Adrenal gland (tissue), 12 donors: Measurements from ENCODE around the gene PAPSS1. TPM values are rescaled to one million over a fixed set of nuclear protein-coding genes. Genes with fewer than 3 reads are reported as not detected.

Source experiments
- DNase-seq, 7 donors: peaks; one replicate each; pipeline ENCODE4 v3.0.0-alpha.2; 2019 to 2020
- H3K27ac ChIP-seq, 5 donors: fragments of 200-600 bp; sonication (generic) in 4 of 5; 1 replicate in 3 of 5; 2 replicates in 2 of 5; pipeline versions ENCODE4 v1.5.1 to v1.8.0; 2016 to 2020; ENCODE audit warnings: mild to moderate bottlenecking in 1 of 5
- H3K27me3 ChIP-seq: fragments of 200-600 bp; 2 replicates; pipeline ENCODE4 v1.8.0; 2021
- H3K36me3 ChIP-seq, 2 donors: fragments of 200-600 bp; replicated peaks in 1 of 2; 1 replicate in 1 of 2; 2 replicates in 1 of 2; pipeline versions ENCODE4 v1.5.1 to v1.8.0; 2018 to 2022
- H3K4me1 ChIP-seq, 2 donors: fragments of 200-600 bp; replicated peaks in 1 of 2; 1 replicate in 1 of 2; 2 replicates in 1 of 2; pipeline versions ENCODE4 v1.5.1 to v1.8.0; 2018 to 2021
- H3K4me3 ChIP-seq, 4 donors: fragments of 200-600 bp; sonication (generic) in 3 of 4; one replicate each; pipeline ENCODE4 v1.5.1; 2016 to 2018
- H3K9me3 ChIP-seq, 3 donors: fragments of 200-600 bp; sonication (generic) in 1 of 3; replicated peaks in 1 of 3; 1 replicate in 2 of 3; 2 replicates in 1 of 3; pipeline versions ENCODE4 v1.5.1 to v1.8.0; 2016 to 2021
- POLR2A ChIP-seq, 2 donors: fragments of 450-650 bp; IDR thresholded peaks; one replicate each; pipeline ENCODE4 v1.6.1; 2017; ENCODE audit warnings: antibody characterized with exemption in 2 of 2, mild to moderate bottlenecking in 2 of 2, moderate library complexity in 1 of 2
- WGBS, 4 donors: extraction: QIAGEN DNeasy Blood & Tissue Kit in 2 of 4; methylation state at CpG; one replicate each; pipeline versions ENCODE4 v1.1.5 to v1.1.7; 2013 to 2017; 5-methylcytosine and 5-hydroxymethylcytosine counted together
- intact Hi-C, 2 donors: fragments of 100-400 bp; cut with DNase I; formaldehyde crosslinking; loops; one replicate each; pipeline versions ENCODE4 v1.14.1 to v1.15.0; 2022 to 2023
- polyA plus RNA-seq, 3 donors: library from polyadenylated mRNA; stranded (reverse); fragments of 200-250 nt in 2 of 3; fragments of 350-450 nt in 1 of 3; fragmentation: Illumina TruSeq in 1 of 3; extraction: RNeasy Lipid Tissue Mini Kit (QIAGEN cat#74804) in 1 of 3; gene quantifications; one replicate each; pipeline ENCODE4 v1.2.3, GENCODE V29; 2013 to 2014
- total RNA-seq, 9 donors: library from RNA; depleted of rRNA in 4 of 9; stranded (reverse); fragments of >200 nt in 4 of 9; fragments of 120-200 nt in 1 of 9; fragmentation: NEBNext Ultra II Directional in 1 of 9; extraction: Animal tissue kit (Norgen Biotek cat#: 25700) in 1 of 9; gene quantifications; one replicate each; pipeline versions ENCODE4 v1.1.0 to v1.2.4, GENCODE V29; 2013 to 2023
- TF ChIP-seq, protein P1 (sequence below), 6 experiments: fragments of 450-650 bp in 4 of 6; fragments of 200-600 bp in 2 of 6; sonication (generic) in 1 of 6; IDR thresholded peaks; 1 replicate in 5 of 6; 2 replicates in 1 of 6; pipeline versions ENCODE4 v1.5.1 to v1.8.0; 2016 to 2021; ENCODE audit warnings: antibody characterized with exemption in 6 of 6, mild to moderate bottlenecking in 2 of 6, moderate library complexity in 1 of 6
- donor health status: healthy with polysubstance abuse.
- donor health status: Bipolar disorder and iron deficiency.
- donor health status: DM: yes; HTN: yes; CAD: no.
- donor health status: DM: no; HTN: no; CAD: no.
- donor health status: DM: no; HTN: no; CAD: no.
- donor health status: DM: yes; HTN: yes; CAD: no.

PAPSS1 gene
- total and polyA plus RNA-seq, 12 donors = 13.1 to 22.6 (median 17.4) TPM

DNA sequence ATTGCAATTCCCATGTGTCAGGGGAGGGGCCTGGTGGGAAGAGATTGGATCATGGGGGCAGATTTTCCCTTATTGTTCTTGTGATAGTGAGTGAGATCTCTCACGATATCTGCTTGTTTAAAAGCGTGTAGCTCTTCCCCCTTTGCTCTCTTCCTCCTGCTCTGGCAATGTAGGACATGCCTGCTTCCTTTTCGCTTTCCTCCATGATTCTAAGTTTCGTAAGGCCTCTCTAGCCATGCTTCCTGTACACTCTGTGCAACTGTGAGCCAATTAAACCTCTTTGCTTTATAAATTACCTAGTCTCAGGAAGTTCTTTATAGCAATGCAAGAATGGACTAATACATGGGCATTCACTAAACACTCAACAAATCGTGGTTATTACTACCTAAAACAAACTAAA is 37.2 kb upstream of the PAPSS1 start:
- H3K4me3 ChIP-seq = no peak overlapping the region
- H3K36me3 ChIP-seq = no peaks in the 10 kb centered on the region
- 69 to 72% (median 71%) methylated on average over 5 of the region's 5 CpGs for WGBS, 4 donors
- intact Hi-C loops = loop anchor here (2.0 to 5.0 kb wide), 2 partner anchors 150 to 156 kb away; no protein-coding TSS in a partner anchor
- no peak for DNase-seq
- H3K4me1 ChIP-seq = no peaks in the 10 kb centered on the region
- no peaks in the 10 kb centered on the region for H3K9me3 ChIP-seq
- H3K27ac ChIP-seq = no peak overlapping the region
- no peak for TF ChIP-seq POLR2A (IDR thresholded peaks at IDR 0.05)
- TF ChIP-seq, protein P1, sequence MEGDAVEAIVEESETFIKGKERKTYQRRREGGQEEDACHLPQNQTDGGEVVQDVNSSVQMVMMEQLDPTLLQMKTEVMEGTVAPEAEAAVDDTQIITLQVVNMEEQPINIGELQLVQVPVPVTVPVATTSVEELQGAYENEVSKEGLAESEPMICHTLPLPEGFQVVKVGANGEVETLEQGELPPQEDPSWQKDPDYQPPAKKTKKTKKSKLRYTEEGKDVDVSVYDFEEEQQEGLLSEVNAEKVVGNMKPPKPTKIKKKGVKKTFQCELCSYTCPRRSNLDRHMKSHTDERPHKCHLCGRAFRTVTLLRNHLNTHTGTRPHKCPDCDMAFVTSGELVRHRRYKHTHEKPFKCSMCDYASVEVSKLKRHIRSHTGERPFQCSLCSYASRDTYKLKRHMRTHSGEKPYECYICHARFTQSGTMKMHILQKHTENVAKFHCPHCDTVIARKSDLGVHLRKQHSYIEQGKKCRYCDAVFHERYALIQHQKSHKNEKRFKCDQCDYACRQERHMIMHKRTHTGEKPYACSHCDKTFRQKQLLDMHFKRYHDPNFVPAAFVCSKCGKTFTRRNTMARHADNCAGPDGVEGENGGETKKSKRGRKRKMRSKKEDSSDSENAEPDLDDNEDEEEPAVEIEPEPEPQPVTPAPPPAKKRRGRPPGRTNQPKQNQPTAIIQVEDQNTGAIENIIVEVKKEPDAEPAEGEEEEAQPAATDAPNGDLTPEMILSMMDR (IDR thresholded peaks at IDR 0.05) = no peak
- H3K27me3 ChIP-seq = no peaks in the 10 kb centered on the region

DNA sequence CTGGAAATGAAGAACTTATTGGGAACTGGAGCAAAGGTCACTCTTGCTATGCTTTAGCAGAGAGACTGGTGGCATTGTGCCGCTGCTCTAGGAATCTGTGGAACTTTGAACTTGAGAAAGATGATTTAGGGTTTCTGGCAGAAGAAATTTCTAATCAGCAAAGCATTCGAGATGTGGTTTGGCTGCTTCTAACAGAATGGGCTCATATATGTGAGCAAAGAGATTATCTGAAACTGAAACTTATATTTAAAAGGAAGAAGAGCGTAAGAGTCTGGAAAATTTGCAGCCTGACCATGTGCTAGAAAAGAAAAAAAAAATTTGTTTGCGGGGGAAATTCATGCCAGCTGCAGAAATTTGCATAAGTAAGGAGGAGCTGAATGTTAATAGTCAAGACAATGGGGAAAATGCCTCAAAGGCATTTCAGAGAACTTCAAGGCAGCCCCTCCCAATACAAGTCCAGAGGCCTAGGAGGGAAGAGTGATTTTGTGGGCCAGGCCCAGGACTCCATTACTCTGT is 35.9 kb upstream of the PAPSS1 start:
- Histone ChIP-seq H3K4me1 (no peaks in the 10 kb centered on the region), H3K27me3 (no peaks in the 10 kb centered on the region), H3K4me3 (no peak overlapping the region), H3K27ac (peak overlapping the region in 1 of 5 donors; percentile 36), H3K36me3 (no peaks in the 10 kb centered on the region), H3K9me3 (no peaks in the 10 kb centered on the region)
- TF ChIP-seq, protein P1 (IDR thresholded peaks at IDR 0.05) = no peak
- no peak for TF ChIP-seq POLR2A (IDR thresholded peaks at IDR 0.05)
- no peak for DNase-seq
- intact Hi-C loops = loop anchor here (2.0 to 5.0 kb wide), 2 partner anchors 151 to 157 kb away; no protein-coding TSS in a partner anchor
- WGBS, 4 donors = 53 to 67% (median 64%) methylated on average over 4 of the region's 4 CpGs

DNA sequence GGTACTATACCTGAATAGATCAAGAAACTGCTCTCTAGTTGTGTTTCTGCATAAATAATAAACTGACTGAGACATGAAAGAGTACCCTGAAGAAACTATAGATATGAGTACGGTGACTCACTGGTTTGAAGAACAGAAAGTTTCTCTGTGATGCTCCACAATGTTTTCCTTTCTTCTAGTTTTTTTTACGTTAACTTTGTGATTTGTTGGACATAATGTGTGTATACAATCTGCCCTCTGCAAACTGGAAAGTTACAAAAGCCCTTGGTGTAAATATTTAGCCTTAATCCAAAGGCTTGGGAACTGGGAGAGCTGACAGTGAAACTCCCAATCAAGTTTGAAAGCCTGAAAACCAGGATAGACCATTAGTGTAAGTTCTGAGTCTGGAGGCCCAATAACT is 31.6 kb upstream of the PAPSS1 start:
- intact Hi-C loops = no loop called here
- Histone ChIP-seq H3K4me3 (no peak overlapping the region), H3K27ac (no peak overlapping the region), H3K36me3 (no peaks in the 10 kb centered on the region), H3K27me3 (no peaks in the 10 kb centered on the region), H3K4me1 (no peaks in the 10 kb centered on the region), H3K9me3 (no peaks in the 10 kb centered on the region)
- TF ChIP-seq, protein P1 (IDR thresholded peaks at IDR 0.05) = no peak
- 70 to 77% (median 74%) methylated on average over 2 of the region's 2 CpGs for WGBS, 4 donors
- DNase-seq = no peak

DNA sequence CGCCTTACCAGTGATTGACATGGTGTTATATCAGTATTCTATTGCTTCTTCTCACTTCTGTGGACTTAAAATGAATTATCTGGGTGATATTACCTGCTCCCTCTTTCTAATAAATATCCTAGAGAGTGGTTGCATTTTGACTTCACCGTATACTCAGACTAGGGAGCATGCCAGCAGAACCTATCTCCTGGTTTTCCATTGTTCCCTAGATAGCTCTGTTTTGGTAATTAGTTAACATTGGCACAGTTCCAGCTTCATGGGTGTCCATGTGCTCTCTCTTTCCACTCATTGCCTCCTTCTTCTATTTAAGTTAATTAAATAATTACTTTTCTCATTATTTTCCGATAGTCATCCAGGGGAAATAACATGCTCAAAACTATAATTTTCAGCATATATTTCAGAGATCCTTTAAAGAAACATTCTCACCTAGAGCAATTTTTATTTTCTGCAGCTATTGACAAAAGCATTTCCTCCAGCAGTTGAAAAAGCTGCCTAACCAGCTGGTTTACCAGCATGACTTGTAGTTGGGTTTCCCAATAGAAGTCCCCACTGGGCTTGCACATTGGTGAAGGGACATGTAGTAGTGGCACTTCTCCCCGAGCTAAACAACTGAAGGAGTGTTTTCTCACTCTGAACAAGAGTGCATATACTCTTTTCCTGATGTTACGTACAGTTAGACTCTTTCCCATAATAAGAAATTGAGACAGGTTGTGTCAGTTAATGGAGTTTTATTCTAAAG is 27.9 kb upstream of the PAPSS1 start:
- Histone ChIP-seq H3K4me3 (no peak overlapping the region), H3K4me1 (no peaks in the 10 kb centered on the region), H3K9me3 (no peaks in the 10 kb centered on the region), H3K27ac (no peak overlapping the region), H3K36me3 (no peaks in the 10 kb centered on the region), H3K27me3 (no peaks in the 10 kb centered on the region)
- intact Hi-C loops = no loop called here
- DNase-seq = no peak
- TF ChIP-seq POLR2A (IDR thresholded peaks at IDR 0.05) = no peak
- TF ChIP-seq, protein P1 (IDR thresholded peaks at IDR 0.05) = no peak
- 77 to 82% (median 80%) methylated on average over 5 of the region's 5 CpGs for WGBS, 4 donors
